NAMALWA (cell line): ENCODE data around the gene GPR15.

Experiments
- DNase-seq: peaks from one replicate; pipeline ENCODE4 v3.0.0-alpha.2; 2015; ENCODE audit warnings: low spot score

The GPR15 gene

GRCh38 chr3:98531622-98532274 is at the start of gene GPR15:
Gene GPR15, plus strand, starts transcription at chr3:98531978. Its CDS starts 56 bp downstream, at chr3:98532034.
- no peak for DNase-seq

- peak; percentile 25 for DNase-seq
Observed at GRCh38 chr3:98482717-98483482, 48.9 kb upstream of the GPR15 start.

- no peak for DNase-seq
Observed at GRCh38 chr3:98483626-98484025, 48.2 kb upstream of the GPR15 start.

- no peak for DNase-seq
Observed at GRCh38 chr3:98497381-98497780, 34.4 kb upstream of the GPR15 start, which contains the start of gene OR5K2. Gene OR5K2, plus strand, starts transcription at chr3:98497681. Its CDS starts 0 bp downstream, at chr3:98497681.

- no peak for DNase-seq
Observed at GRCh38 chr3:98500019-98500418, 31.8 kb upstream of the GPR15 start.

GRCh38 chr3:98501270-98501669 is 30.5 kb upstream of the GPR15 start:
- no peak for DNase-seq

- no peak for DNase-seq
Observed at GRCh38 chr3:98501863-98502576, 29.8 kb upstream of the GPR15 start.

GRCh38 chr3:98504539-98504938 is 27.2 kb upstream of the GPR15 start:
- DNase-seq: no peak

- DNase-seq: no peak
Observed at GRCh38 chr3:98508582-98508981, 23.2 kb upstream of the GPR15 start.

- no peak for DNase-seq
Observed at GRCh38 chr3:98512576-98512975, 19.2 kb upstream of the GPR15 start.

GRCh38 chr3:98513091-98513511 is 18.7 kb upstream of the GPR15 start:
- DNase-seq: no peak

- no peak for DNase-seq
Observed at GRCh38 chr3:98513736-98514135, 18.0 kb upstream of the GPR15 start.

GRCh38 chr3:98514948-98515347 is 16.8 kb upstream of the GPR15 start:
- DNase-seq: no peak

- no peak for DNase-seq
Observed at GRCh38 chr3:98518816-98519215, 13.0 kb upstream of the GPR15 start.

- no peak for DNase-seq
Observed at GRCh38 chr3:98519351-98519750, 12.4 kb upstream of the GPR15 start.

- peak; percentile 63 for DNase-seq
Observed at GRCh38 chr3:98521897-98522543, 9.8 kb upstream of the GPR15 start.

GRCh38 chr3:98522544-98523281 is 9.1 kb upstream of the GPR15 start, which contains the start of gene CLDND1:
Gene CLDND1, minus strand, starts transcription at chr3:98522902. Its CDS starts 1,478 bp downstream, at chr3:98521424.
- DNase-seq: peak; percentile 98

GRCh38 chr3:98525494-98525893 is 6.3 kb upstream of the GPR15 start:
- no peak for DNase-seq

GRCh38 chr3:98528474-98529346 is 3.1 kb upstream of the GPR15 start:
- DNase-seq: no peak

GRCh38 chr3:98529856-98530459 is 1.8 kb upstream of the GPR15 start:
- no peak for DNase-seq
